MM.1S (cell line): Measurements from ENCODE around the gene COLEC12.

ENCODE experiments used
- DNase-seq: peaks from one replicate; pipeline ENCODE4 v3.0.0-alpha.2; 2015
- H2AFZ ChIP-seq: fragments of 300-600 bp; sonication (generic); 2 replicates; pipeline ENCODE4 v1.6.0; 2016; ENCODE audit warnings: antibody characterized with exemption, low read length
- H3F3A ChIP-seq: fragments of 300-600 bp; sonication (generic); 2 replicates; pipeline ENCODE4 v1.6.1; 2016; ENCODE audit warnings: mild to moderate bottlenecking, antibody characterized with exemption, low read length, moderate library complexity, mixed read lengths; ENCODE audit not compliant: insufficient read depth
- H3K27ac ChIP-seq: fragments of 300-600 bp; sonication (generic); 2 replicates; pipeline ENCODE4 v1.5.1; 2016; ENCODE audit warnings: mild to moderate bottlenecking, low read length
- H3K27me3 ChIP-seq: fragments of 300-600 bp; sonication (generic); replicated peaks from 2 replicates; pipeline ENCODE4 v1.6.0; 2016; ENCODE audit warnings: low read length; ENCODE audit not compliant: insufficient read depth
- H3K36me3 ChIP-seq: fragments of 300-600 bp; sonication (generic); replicated peaks from 2 replicates; pipeline ENCODE4 v1.6.1; 2016; ENCODE audit warnings: mild to moderate bottlenecking, low read length, mixed read lengths; ENCODE audit not compliant: insufficient read depth
- H3K4me1 ChIP-seq: fragments of 300-600 bp; sonication (generic); 2 replicates; pipeline ENCODE4 v1.6.1; 2016; ENCODE audit warnings: low read length, mixed read lengths
- H3K4me2 ChIP-seq: fragments of 300-600 bp; sonication (generic); 2 replicates; pipeline ENCODE4 v1.6.0; 2016; ENCODE audit warnings: low read depth, low read length
- H3K4me3 ChIP-seq: fragments of 300-600 bp; sonication (generic); 2 replicates; pipeline ENCODE4 v1.5.1; 2016; ENCODE audit warnings: low read length, mixed read lengths
- H3K79me2 ChIP-seq: fragments of 300-600 bp; sonication (generic); 2 replicates; pipeline ENCODE4 v1.6.1; 2016; ENCODE audit warnings: mixed run types, low read length, mixed read lengths
- H3K9ac ChIP-seq: fragments of 300-600 bp; sonication (generic); 2 replicates; pipeline ENCODE4 v1.6.1; 2016; ENCODE audit warnings: low read length, mixed read lengths
- H3K9me2 ChIP-seq: fragments of 300-600 bp; sonication (generic); replicated peaks from 2 replicates; pipeline ENCODE4 v1.6.1; 2016; ENCODE audit warnings: mild to moderate bottlenecking, low read length, mixed read lengths; ENCODE audit not compliant: insufficient read depth
- H3K9me3 ChIP-seq: fragments of 300-600 bp; sonication (generic); replicated peaks from 2 replicates; pipeline ENCODE4 v1.6.1; 2016; ENCODE audit warnings: mild to moderate bottlenecking, low read length, mixed read lengths; ENCODE audit not compliant: insufficient read depth
- H4K20me1 ChIP-seq: fragments of 300-600 bp; sonication (generic); 2 replicates; pipeline ENCODE4 v1.6.1; 2016; ENCODE audit warnings: mild to moderate bottlenecking, low read length, moderate library complexity, mixed read lengths; ENCODE audit not compliant: insufficient read depth
- EZH2 ChIP-seq: fragments of 300-600 bp; sonication (generic); optimal IDR thresholded peaks from 2 replicates; pipeline ENCODE3; 2017; ENCODE audit warnings: low read depth, mild to moderate bottlenecking, antibody characterized with exemption, low read length, mixed read lengths
- EZH2phosphoT487 ChIP-seq: fragments of 300-600 bp; sonication (generic); IDR thresholded peaks from 2 replicates; pipeline ENCODE4 v1.6.1; 2018; ENCODE audit warnings: antibody characterized with exemption, low read length
- TF ChIP-seq, protein P1 (sequence below): fragments of 300-600 bp; sonication (generic); IDR thresholded peaks from 2 replicates; pipeline ENCODE4 v1.5.1; 2016; ENCODE audit warnings: antibody characterized with exemption, low read length, mixed read lengths

Gene COLEC12

DNA sequence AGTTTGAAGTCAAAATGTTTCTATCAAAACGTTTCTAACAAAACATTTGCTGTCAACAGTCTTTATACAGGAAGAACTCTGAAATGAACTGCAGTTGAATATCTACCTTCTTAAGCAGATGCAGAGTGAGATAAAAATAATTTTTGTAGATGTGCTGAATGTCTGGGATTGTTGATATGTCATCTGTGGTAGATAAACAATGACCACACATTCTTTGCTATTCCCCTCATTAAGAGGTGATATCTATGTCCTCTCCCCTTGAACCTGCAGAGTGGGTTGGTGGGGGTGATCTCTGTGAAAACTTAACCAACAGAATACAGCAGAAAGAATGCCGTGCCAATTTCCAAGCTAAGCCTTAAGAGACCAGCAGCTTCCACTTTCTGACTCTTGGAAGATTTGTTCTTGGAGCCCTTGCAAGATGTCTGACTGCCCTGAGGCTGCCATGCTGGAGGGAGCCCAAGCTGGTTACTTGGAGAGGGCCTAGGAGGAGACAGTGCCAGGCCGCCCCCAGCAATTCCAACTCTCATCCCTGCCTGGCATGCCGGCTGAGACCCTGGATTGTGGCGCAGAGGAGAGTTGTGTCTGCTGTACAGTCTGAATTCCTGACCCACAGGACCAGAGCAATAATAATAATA, 80.8 kb downstream of the COLEC12 start:
- H3K36me3 ChIP-seq, result no peaks in the 10 kb centered on the region
- no peak overlapping the region for H3K4me2 ChIP-seq
- H4K20me1 ChIP-seq, result no peaks in the 10 kb centered on the region
- H3K4me3 ChIP-seq, result no peak overlapping the region
- no peaks in the 10 kb centered on the region for H3K9me2 ChIP-seq
- no peaks in the 10 kb centered on the region for H3K79me2 ChIP-seq
- H3K27ac ChIP-seq, result no peak overlapping the region
- no peaks in the 10 kb centered on the region for H3K27me3 ChIP-seq
- no peak overlapping the region for H3K9ac ChIP-seq
- TF ChIP-seq EZH2phosphoT487, result no peak
- TF ChIP-seq, protein P1, sequence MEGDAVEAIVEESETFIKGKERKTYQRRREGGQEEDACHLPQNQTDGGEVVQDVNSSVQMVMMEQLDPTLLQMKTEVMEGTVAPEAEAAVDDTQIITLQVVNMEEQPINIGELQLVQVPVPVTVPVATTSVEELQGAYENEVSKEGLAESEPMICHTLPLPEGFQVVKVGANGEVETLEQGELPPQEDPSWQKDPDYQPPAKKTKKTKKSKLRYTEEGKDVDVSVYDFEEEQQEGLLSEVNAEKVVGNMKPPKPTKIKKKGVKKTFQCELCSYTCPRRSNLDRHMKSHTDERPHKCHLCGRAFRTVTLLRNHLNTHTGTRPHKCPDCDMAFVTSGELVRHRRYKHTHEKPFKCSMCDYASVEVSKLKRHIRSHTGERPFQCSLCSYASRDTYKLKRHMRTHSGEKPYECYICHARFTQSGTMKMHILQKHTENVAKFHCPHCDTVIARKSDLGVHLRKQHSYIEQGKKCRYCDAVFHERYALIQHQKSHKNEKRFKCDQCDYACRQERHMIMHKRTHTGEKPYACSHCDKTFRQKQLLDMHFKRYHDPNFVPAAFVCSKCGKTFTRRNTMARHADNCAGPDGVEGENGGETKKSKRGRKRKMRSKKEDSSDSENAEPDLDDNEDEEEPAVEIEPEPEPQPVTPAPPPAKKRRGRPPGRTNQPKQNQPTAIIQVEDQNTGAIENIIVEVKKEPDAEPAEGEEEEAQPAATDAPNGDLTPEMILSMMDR, result no peak
- no peak for TF ChIP-seq EZH2
- no peaks in the 10 kb centered on the region for H3F3A ChIP-seq
- no peak overlapping the region for H2AFZ ChIP-seq
- H3K9me3 ChIP-seq, result no peaks in the 10 kb centered on the region
- DNase-seq, result no peak
- H3K4me1 ChIP-seq, result no peaks in the 10 kb centered on the region

DNA sequence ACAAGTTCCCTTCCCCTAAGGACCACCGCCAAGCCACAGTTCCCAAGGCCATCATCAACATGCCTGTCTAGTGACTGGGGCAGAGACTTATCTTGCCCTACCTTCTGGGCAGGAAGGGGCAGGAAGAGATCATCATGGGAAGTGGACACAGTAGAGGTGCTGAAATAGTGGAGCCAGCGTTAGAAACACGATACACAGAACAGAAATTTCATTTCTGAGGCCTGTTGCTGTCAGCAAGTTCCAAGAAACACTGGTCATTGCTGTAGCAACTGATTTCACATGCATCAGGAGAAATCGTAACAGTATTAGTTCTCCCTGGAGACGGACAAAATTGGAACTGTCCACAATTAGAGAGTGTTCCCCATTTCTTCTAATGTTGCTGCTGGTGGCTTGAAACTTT, 83.0 kb downstream of the COLEC12 start:
- no peaks in the 10 kb centered on the region for H3K36me3 ChIP-seq
- no peaks in the 10 kb centered on the region for H3K27me3 ChIP-seq
- H3K4me3 ChIP-seq, result no peak overlapping the region
- H3K27ac ChIP-seq, result no peak overlapping the region
- H3K9me2 ChIP-seq, result no peaks in the 10 kb centered on the region
- no peak overlapping the region for H2AFZ ChIP-seq
- H3K79me2 ChIP-seq, result no peaks in the 10 kb centered on the region
- no peak overlapping the region for H3K9ac ChIP-seq
- H3K9me3 ChIP-seq, result no peaks in the 10 kb centered on the region
- no peaks in the 10 kb centered on the region for H3K4me1 ChIP-seq
- DNase-seq, result no peak
- TF ChIP-seq EZH2, result no peak
- TF ChIP-seq EZH2phosphoT487, result no peak
- TF ChIP-seq, protein P1, result no peak
- no peak overlapping the region for H3K4me2 ChIP-seq
- H4K20me1 ChIP-seq, result no peaks in the 10 kb centered on the region
- no peaks in the 10 kb centered on the region for H3F3A ChIP-seq

DNA sequence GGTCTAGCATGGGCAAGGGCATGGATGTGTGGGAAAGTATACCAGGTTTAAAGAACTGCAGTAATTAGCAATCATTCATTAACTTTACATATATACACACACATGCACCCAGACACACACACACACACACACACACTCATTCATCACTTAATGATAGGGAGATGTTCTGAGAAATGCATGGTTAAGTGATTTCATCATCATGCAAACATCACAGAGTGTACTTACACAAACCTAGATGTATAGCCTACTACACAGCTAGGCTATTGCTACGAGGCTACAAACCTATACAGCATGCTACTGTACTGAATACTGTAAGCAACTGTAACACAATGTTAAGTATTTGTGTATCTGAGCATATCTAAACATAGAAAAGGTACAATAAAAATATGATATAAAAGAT, 83.6 kb downstream of the COLEC12 start:
- no peaks in the 10 kb centered on the region for H3K9me2 ChIP-seq
- no peak overlapping the region for H2AFZ ChIP-seq
- DNase-seq, result no peak
- H3K4me1 ChIP-seq, result no peaks in the 10 kb centered on the region
- no peaks in the 10 kb centered on the region for H4K20me1 ChIP-seq
- H3K4me2 ChIP-seq, result no peak overlapping the region
- no peak overlapping the region for H3K4me3 ChIP-seq
- no peak overlapping the region for H3K27ac ChIP-seq
- H3K79me2 ChIP-seq, result no peaks in the 10 kb centered on the region
- H3K27me3 ChIP-seq, result no peaks in the 10 kb centered on the region
- H3K36me3 ChIP-seq, result no peaks in the 10 kb centered on the region
- H3F3A ChIP-seq, result no peaks in the 10 kb centered on the region
- TF ChIP-seq EZH2, result no peak
- no peak for TF ChIP-seq EZH2phosphoT487
- TF ChIP-seq, protein P1, result no peak
- no peak overlapping the region for H3K9ac ChIP-seq
- no peaks in the 10 kb centered on the region for H3K9me3 ChIP-seq
